ENCODE results near the gene BCAR1.
"Not testable (repeated sequence)": the region's sequence is repeated elsewhere in the genome, so short reads cannot be mapped to it uniquely, and the experiment has no call there.

GRCh38 chr16:75240633-75241032 lies 10.8 kb downstream of the BCAR1 start:
- TF ChIP-seq CTCF, POLR2A (IDR thresholded peaks at IDR 0.05): not testable (repeated sequence)
